GM12891 (cell line): ENCODE data around the gene COL24A1.

ENCODE experiments used
- PAX5 ChIP-seq: IDR thresholded peaks from 2 replicates; pipeline ENCODE4 v1.6.1; 2011; ENCODE audit warnings: low read length, moderate library complexity, mild to moderate bottlenecking; ENCODE audit not compliant: insufficient read depth, severe bottlenecking
- POLR2A ChIP-seq: IDR thresholded peaks from 2 replicates; pipeline ENCODE4 v1.6.1; 2011; ENCODE audit warnings: low read depth, low read length, control low read depth
- POLR2AphosphoS5 ChIP-seq: IDR thresholded peaks from 2 replicates; pipeline ENCODE4 v1.6.1; 2011; ENCODE audit warnings: low read depth, low read length, control low read depth

DNA sequence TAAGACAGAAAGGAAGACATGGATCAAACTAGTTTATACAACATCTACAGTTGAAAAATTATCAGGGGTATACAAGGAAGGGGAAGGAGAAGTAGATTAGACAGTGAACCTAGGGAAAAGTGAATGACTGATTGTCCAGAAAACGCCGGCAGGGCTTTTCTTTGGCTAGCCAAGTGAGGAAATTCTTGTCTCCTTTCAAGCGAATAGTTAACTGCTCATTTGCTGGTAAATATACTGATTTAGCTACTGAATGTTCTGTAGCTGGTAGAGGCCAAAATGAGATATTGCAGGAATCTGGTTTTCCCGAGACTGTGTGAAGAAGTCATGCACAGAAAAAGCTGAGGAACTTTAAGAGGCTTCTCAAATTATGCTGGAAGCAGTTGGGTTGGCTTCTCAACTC is 319.8 kb downstream of the COL24A1 start:
- TF ChIP-seq POLR2A (no peak), POLR2AphosphoS5 (no peak), PAX5 (no peak)
